ENCODE measurements around the gene PPCDC. TPM values are rescaled to one million over a fixed set of nuclear protein-coding genes. Genes with fewer than 3 reads are reported as not detected.

Gene PPCDC
- total and polyA plus RNA-seq, 10 of the 15 experiments (the other 5 are each of a cell fraction or from before 2014, with no cell fraction given), result 32.5 to 135 (median 55.0) TPM

DNA sequence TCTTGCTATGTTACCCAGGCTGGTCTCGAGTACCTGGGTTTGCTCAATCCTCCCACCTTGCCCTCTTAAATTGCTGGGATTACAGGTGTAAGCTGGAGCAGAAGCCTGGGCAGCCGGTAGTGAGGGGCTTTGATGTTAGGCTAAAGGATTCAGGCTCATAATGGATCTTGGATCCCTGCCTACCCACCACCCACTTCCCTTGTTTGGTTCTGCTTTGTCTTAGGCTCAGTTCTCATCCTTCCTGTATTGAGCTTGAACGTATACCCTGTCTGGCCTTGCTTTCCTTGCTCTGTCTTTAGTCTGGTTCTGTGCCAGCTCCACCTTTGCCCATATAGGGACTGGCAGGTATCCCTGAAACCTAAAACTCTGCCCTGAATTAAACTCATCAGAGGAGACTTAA, 1.7 kb downstream of the PPCDC start:
- Histone ChIP-seq H3K36me3 (ENCODE audit: control insufficient read depth in 2 of 2, insufficient read depth in 2 of 2, low read length in 1 of 2) (no peaks in the 10 kb centered on the region), H3K27me3 (replicated peaks in 1 of 2; ENCODE audit: control insufficient read depth in 2 of 2, insufficient read depth in 2 of 2, low read length in 1 of 2) (no peaks in the 10 kb centered on the region), H3K4me1 (ENCODE audit: control insufficient read depth, insufficient read depth, low read length) (peaks cover 29% of the 10 kb centered on the region), H3K9ac (ENCODE audit: control insufficient read depth, insufficient read depth, low read length) (peak overlapping the region; percentile 27), H3K9me3 (replicated peaks; ENCODE audit: control insufficient read depth, insufficient read depth, low read length) (no peaks in the 10 kb centered on the region), H3K79me2 (ENCODE audit: control insufficient read depth, insufficient read depth, low read length) (peaks cover 22% of the 10 kb centered on the region), H2AFZ (ENCODE audit: control insufficient read depth, low read depth, low read length) (no peak overlapping the region), H3K4me2 (ENCODE audit: control insufficient read depth, insufficient read depth) (peak overlapping the region; percentile 93), H3K27ac (ENCODE audit: control insufficient read depth, insufficient read depth) (peak overlapping the region; percentile 45), H4K20me1 (ENCODE audit: control insufficient read depth, insufficient read depth) (no peaks in the 10 kb centered on the region), H3K4me3 (peak overlapping the region; percentile 86; the same call in 1 of the 2 replicates)
- ATAC-seq, result no peak
- ChIA-PET POLR2A (interaction anchor here (0.5 to 3.5 kb wide), 8 partner anchors 13 to 184 kb away, joined by 3 to 15 read pairs (median 3); partner anchors contain the start of gene C15orf39), RAD21 (ENCODE audit: unreplicated experiment) (interaction anchor here (1.1 to 3.8 kb wide), 7 partner anchors 17 to 179 kb away, joined by 3 to 28 read pairs (median 10); partner anchors contain the start of genes C15orf39 and SCAMP5), SMC1A (ENCODE audit: uncharacterized antibody, unreplicated experiment) (interaction anchor here (0.7 to 4.5 kb wide), 9 partner anchors 11 to 617 kb away, joined by 3 to 21 read pairs (median 4); no protein-coding TSS in a partner anchor), CTCF (interaction anchor here (0.9 to 3.3 kb wide), 8 partner anchors 12 to 184 kb away, joined by 3 to 23 read pairs (median 3); no protein-coding TSS in a partner anchor)
- FAIRE-seq, result no peak
- DNase-seq (ENCODE audit: low read depth, low spot score), result no peak
- no TSS peak for BruUV-seq (replicated peaks)
- TF ChIP-seq KLF5 (IDR thresholded peaks at IDR 0.05; ENCODE audit: partially characterized antibody) (no peak), SPI1 (IDR thresholded peaks at IDR 0.05; ENCODE audit: borderline replicate concordance, insufficient read depth, low read depth, low read length) (peak; percentile 28; the same call in 1 of the 2 replicates), HDGF (IDR thresholded peaks at IDR 0.05) (no peak), EP300 (IDR thresholded peaks at IDR 0.05; ENCODE audit: borderline replicate concordance in 1 of 2, control insufficient read depth in 1 of 2, low read depth in 2 of 2, low read length in 2 of 2) (no peak), NRF1 (conservative IDR thresholded peaks at IDR 0.05; ENCODE audit: low read depth, low read length) (no peak), LARP7 (IDR thresholded peaks at IDR 0.05) (no peak)
- TF ChIP-seq, protein P1, sequence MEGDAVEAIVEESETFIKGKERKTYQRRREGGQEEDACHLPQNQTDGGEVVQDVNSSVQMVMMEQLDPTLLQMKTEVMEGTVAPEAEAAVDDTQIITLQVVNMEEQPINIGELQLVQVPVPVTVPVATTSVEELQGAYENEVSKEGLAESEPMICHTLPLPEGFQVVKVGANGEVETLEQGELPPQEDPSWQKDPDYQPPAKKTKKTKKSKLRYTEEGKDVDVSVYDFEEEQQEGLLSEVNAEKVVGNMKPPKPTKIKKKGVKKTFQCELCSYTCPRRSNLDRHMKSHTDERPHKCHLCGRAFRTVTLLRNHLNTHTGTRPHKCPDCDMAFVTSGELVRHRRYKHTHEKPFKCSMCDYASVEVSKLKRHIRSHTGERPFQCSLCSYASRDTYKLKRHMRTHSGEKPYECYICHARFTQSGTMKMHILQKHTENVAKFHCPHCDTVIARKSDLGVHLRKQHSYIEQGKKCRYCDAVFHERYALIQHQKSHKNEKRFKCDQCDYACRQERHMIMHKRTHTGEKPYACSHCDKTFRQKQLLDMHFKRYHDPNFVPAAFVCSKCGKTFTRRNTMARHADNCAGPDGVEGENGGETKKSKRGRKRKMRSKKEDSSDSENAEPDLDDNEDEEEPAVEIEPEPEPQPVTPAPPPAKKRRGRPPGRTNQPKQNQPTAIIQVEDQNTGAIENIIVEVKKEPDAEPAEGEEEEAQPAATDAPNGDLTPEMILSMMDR (IDR thresholded peaks at IDR 0.05 in 2 of 3, conservative IDR thresholded peaks at IDR 0.05 in 1 of 3; ENCODE audit: control insufficient read depth in 2 of 3, extremely low read depth in 1 of 3, insufficient read depth in 1 of 3, low read depth in 3 of 3, low read length in 3 of 3), result no peak
- TF ChIP-seq, protein P2, sequence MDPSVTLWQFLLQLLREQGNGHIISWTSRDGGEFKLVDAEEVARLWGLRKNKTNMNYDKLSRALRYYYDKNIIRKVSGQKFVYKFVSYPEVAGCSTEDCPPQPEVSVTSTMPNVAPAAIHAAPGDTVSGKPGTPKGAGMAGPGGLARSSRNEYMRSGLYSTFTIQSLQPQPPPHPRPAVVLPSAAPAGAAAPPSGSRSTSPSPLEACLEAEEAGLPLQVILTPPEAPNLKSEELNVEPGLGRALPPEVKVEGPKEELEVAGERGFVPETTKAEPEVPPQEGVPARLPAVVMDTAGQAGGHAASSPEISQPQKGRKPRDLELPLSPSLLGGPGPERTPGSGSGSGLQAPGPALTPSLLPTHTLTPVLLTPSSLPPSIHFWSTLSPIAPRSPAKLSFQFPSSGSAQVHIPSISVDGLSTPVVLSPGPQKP (IDR thresholded peaks at IDR 0.05; ENCODE audit: low read depth, low read length), result no peak
- WGBS (ENCODE audit: insufficient coverage, insufficient replicate concordance, low lambda C conversion rate, missing lambda C conversion rate), result 48% methylated on average over 3 of the region's 3 CpGs
- in situ Hi-C loops (cut with MboI) (loop anchor here (10.0 kb wide), 1 partner anchor 280 kb away; no protein-coding TSS in a partner anchor), intact Hi-C loops (cut with micrococcal nuclease; ENCODE audit: unreplicated experiment) (no loop called here)

Data from GM12878 (cell line).